Stimulated activated CD4-positive, alpha-beta T cell treated with anti-CD3 and anti-CD28 coated beads, Interleukin-4, amount 100 ng/mL, for 24 hours (primary cell): ENCODE results near the gene FBXL13.
"Not testable (repeated sequence)": the region's sequence is repeated elsewhere in the genome, so short reads cannot be mapped to it uniquely, and the experiment has no call there.

Experiments
- DNase-seq: peaks from one replicate; pipeline ENCODE4 v3.0.0-alpha.2; 2020

Gene FBXL13

DNA sequence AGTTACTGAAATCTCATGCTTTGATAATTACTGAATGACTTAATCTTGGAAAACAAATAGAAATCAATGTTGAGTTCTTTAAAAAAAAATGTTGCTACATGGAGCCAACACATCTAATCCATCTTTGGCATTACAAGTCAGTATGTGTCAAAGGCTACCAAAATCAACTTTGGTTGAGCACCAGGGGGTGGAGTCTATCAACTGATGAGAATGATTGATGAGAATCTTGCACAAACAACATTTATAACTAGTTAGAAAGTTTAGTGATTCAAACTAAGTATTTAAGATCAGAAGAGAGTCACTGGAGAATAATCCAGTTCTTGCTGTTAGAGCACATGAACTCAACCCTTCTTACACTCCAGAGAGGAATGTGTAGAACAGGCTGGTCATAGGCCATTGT lies 232.3 kb downstream of the FBXL13 start:
- DNase-seq: no peak

DNA sequence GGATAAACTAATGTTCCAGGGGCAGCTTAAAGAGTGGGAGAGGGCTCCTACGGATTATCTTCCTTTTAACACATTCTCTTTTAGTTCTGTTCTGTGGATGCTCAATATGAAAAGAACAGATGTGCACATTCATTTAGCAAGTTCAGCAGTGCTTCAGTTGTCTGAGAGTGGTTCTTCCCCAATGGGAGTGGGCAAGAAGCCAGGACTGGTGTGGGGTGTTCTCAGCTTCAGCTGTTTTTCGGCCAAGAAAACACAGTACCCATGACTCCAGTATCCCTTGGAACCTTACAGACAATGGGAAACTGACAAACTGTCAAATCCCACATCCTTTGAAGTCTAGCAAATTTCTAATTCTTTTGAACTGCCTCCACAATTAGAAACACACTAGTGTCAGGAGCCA lies 233.3 kb downstream of the FBXL13 start:
- no peak for DNase-seq

GRCh38 chr7:102840404-102840803 lies 234.2 kb downstream of the FBXL13 start:
- no peak for DNase-seq

- DNase-seq: not testable (repeated sequence)
These were observed 236.0 kb downstream of the FBXL13 start for GRCh38 chr7:102838572-102839101.

DNA sequence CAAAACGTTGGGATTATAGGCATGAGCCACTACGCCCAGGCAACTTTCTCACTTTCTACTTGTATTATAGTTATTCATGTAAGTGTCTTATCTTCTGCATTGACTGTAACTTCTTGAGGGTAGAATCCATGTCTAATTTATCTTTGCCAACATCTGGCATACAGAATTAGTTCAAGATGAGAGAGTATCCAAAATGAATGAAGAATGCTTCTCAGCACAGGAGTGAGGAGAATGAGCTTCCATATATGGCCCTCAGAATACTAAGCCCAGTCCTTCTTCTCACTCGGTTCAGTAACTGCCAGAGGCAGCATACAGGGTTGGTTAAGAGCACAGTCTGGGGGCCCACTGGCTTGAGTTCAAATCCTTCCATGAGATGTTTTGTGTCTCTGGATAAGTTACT lies 236.8 kb downstream of the FBXL13 start:
- DNase-seq: no peak

DNA sequence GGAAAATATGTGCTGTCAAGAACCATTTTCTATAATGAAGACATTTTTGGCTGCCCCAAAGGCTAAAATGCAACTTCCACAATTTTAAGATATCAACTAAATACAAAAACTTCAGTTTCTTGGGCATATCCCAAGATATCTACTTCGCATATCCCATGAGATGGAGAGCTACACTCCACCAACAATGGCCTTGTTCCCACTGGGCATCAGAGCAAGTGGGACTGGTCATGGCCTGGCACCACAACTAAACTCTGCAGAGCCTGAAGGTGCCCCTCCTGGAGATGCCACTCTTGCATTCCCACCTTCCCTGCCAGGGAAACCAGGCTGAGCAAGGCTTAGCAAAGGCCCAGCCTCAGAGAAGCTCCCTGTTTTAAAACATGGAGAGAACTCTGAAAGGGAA lies 237.6 kb downstream of the FBXL13 start:
- DNase-seq: no peak

- DNase-seq: no peak
These were observed 238.2 kb downstream of the FBXL13 start for GRCh38 chr7:102836191-102836919.

DNA sequence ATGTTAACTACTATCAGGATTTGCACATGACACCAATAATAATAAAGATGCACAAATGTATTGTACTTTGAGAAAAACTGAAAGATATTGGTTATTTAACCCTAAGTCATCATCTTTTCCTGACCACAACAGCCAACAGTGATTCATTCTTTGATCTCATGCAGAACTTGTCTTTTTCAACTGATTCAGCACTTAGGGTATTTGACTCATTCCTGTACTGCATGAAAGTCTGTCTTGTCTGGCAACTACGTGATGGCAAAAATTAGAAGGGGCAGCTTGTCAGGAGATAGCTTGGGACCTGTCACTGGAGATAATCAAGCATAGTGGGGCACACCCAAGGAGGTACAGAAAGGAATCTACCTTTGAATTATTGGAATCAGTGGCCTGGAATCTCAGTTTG lies 239.6 kb downstream of the FBXL13 start:
- peak; percentile 30 for DNase-seq

DNA sequence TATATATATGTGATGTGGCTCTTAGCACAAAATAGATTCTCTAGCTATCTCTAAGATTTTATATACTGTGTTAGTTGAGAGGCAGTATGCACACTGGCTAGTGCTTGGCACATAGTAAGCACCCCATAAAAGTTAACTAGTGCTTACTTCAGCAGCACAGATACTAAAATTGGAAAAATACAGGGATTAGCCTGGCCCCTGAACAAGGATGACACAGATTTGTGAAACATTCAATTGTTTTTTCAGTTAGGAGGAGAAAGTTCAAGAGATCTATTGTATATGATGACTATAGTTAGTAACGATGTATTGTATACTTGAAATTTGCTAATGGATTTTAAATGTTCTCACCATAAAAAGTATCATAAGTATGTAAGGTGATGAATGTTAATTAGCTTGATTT lies 240.1 kb downstream of the FBXL13 start:
- no peak for DNase-seq

GRCh38 chr7:102833343-102833742 lies 241.3 kb downstream of the FBXL13 start:
- DNase-seq: no peak

DNA sequence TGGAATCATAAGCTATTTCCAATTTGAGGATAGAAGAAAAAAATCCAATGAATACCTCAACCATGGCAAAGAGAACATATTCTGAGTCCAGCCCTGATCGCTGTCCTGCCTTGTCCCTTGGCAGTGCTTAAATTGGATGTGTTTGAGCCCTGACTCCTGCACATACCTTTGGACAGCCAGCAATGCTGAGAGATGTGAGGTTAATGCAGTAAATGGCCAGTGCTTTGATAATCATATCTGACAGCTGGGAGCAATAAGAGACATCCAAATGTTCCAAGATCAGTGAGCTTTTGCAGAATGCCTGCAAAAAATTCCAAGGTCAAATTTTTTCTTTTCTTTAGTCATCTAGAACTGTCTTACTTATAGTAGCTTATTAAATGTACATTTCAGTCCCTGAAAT lies 241.9 kb downstream of the FBXL13 start:
- no peak for DNase-seq

DNA sequence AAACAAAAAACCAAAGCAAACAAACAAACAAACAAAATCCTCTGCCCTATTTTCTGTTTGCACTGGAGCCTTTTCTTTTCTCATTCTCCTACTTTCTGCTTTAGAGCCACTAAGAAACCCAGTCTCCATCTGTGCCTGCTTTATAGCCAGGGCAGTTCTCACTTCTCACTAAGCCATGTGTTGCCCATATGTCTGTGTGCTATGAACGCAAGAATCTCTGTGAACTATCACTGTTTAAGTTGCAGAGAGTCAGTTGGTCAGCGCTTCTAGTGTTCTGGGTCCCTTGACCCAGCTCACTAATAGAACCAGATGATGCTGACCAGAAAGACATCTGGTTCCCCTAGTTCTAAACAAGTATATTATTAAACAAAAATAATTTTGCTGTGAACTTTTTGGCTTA lies 244.4 kb downstream of the FBXL13 start:
- no peak for DNase-seq

DNA sequence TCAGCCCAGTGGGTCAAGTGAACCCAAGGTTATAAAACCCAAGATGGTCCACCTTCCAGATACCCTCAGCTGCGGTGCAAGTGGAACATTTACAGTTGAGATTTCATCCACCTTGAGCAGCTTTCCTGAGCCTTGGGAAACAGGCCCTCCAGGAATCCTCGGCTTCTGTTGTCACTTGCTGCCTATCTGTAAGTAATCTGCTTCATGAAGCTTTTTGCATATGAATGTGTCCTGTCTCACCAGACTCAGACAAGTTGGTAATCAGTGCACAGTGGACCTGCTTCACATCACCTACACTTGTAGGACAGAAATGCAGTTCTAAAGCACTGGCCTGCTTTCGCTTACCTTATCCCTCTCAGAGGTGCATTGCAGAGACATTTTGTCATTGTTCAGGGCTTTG lies 245.5 kb downstream of the FBXL13 start:
- no peak for DNase-seq

- DNase-seq: no peak
These were observed 246.3 kb downstream of the FBXL13 start for GRCh38 chr7:102828286-102828685.

DNA sequence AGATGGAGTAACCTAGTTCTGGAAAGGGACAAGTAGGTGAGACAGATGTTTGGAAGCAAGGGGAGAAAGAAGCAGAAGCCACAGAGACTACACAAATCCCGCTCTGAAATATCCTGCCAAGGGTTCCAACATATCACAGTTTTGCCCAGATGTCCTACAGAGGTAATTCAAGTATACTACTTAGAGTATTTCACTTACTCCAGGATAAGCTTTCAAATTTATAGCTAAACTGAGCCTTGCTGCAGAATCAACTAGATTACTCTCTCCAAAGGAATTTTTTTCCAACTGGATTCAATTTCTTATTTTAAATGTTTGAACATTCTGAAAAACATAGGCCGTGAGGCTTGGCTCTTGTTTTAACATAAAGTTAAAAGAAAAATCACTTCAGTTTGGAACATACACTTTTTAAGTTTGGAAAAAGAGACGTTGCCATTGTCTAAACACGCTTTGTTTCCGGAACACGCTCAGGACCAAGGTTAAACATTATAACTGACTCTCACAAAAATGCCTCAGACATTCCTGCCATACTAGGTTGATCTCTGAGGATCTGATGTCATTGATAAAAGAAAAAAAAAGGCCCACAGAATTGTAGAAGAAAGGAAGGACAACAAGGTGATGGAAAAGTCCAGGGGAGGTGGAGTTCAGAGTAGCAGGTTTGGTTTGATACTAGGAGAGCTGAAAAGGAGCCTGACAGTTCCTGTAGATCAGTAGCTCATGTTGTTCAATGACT lies 251.0 kb downstream of the FBXL13 start:
- no peak for DNase-seq

DNA sequence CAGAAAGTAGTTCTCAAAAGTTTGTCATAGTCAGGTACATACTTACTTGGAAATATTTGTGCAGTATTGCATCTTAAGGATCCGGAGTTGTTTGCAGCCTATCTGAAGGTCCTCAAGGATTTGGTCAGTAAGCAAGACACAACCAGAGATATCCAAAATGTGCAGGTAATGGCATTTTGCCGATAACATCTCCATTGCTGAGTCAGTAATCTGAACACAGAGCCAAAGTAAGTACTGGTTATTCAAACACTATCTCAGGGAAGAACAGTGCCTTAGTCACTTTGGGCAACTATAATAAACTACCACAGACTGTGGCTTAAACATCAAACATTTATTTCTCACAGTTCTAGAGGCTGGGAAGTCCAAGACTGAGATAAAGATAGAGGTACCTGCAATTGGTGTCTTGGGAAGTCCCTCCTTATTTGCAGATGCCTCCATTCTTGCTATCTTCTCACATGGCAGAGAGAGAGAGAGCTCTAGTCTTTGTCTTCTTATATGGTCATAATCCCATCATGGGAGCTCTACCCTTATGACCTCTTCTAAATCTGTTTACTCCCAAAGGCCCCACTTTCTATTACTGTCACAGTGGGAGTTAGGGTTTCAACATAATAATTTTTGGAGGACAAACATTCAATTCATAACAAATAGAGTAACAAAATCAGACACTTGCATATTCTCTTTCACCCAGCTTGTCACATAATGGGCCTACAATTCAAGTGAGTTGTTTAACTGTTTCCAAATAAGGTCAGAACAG lies 252.4 kb downstream of the FBXL13 start:
- DNase-seq: no peak

DNA sequence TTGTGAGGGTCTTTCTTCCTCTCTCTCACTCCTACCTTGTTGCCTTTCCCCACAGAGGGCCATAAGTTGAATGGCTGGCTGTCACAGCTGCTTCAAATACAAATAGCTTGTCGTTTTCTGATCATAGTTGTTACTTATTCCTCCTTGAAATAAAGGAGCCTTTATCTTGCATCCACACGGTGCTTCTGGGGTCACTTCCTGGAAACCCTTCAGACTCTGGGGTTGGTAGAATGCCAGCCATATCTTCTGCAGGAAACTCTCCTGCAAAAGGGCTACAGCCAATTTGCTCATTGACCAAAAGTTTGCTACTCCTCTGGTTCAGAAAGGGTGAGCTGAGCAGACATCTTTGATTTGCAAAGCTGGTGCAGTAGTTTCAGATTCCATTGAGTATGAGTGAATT lies 255.4 kb downstream of the FBXL13 start:
- DNase-seq: no peak

- no peak for DNase-seq
These were observed 256.7 kb downstream of the FBXL13 start for GRCh38 chr7:102817616-102818573.

- no peak for DNase-seq
These were observed 260.5 kb downstream of the FBXL13 start for GRCh38 chr7:102814025-102814471.

- no peak for DNase-seq
These were observed 261.2 kb downstream of the FBXL13 start for GRCh38 chr7:102813191-102814024.

- DNase-seq: no peak
These were observed 262.5 kb downstream of the FBXL13 start for GRCh38 chr7:102811942-102812678.
